OCI-LY7 (cell line): ENCODE data around the gene KRTAP12-2. TPM values are rescaled to one million over a fixed set of nuclear protein-coding genes. Genes with fewer than 3 reads are reported as not detected.

ENCODE experiments used
- BruUV-seq: library from RNA; stranded (reverse); fragments of 400-500 nt; replicated peaks from 2 replicates; lab custom pipeline; 2021; lab: Mats Ljungman, UMichigan
- CTCF ChIA-PET: fragments of 300-600 bp; sonication (Branson Sonifier 250); formaldehyde crosslinking; loops from one replicate; lab custom pipeline; 2022; ENCODE audit warnings: antibody characterized with exemption; ENCODE audit not compliant: unreplicated experiment; lab: Charles Lee
- POLR2A ChIA-PET: fragments of 300-600 bp; sonication (Branson Sonifier 250); formaldehyde crosslinking; loops from one replicate; lab custom pipeline; 2022; ENCODE audit warnings: antibody characterized with exemption; lab: Charles Lee
- DNase-seq: peaks from one replicate; pipeline ENCODE4 v3.0.0-alpha.2; 2015; ENCODE audit warnings: low spot score
- H2AFZ ChIP-seq: fragments of 200-600 bp; sonication (generic), shearing (Covaris generic); 2 replicates; pipeline ENCODE4 v1.6.1; 2014; ENCODE audit warnings: mild to moderate bottlenecking, antibody characterized with exemption, low read length, moderate library complexity
- H3K27ac ChIP-seq: fragments of 200-600 bp; sonication (generic); 2 replicates; pipeline ENCODE4 v1.5.1; 2014; ENCODE audit warnings: mixed run types, low read depth, mild to moderate bottlenecking, moderate library complexity, low read length, inconsistent platforms; ENCODE audit not compliant: poor library complexity, severe bottlenecking
- H3K36me3 ChIP-seq: fragments of 200-600 bp; sonication (generic); 2 replicates; pipeline ENCODE4 v1.6.1; 2014; ENCODE audit warnings: mild to moderate bottlenecking, antibody characterized with exemption, low read length, moderate library complexity, mixed read lengths; ENCODE audit not compliant: insufficient read depth
- H3K4me1 ChIP-seq: fragments of 200-600 bp; sonication (generic); 2 replicates; pipeline ENCODE4 v1.5.1; 2014; ENCODE audit warnings: mild to moderate bottlenecking, low read length; ENCODE audit not compliant: insufficient read depth, poor library complexity, severe bottlenecking
- H3K4me2 ChIP-seq: fragments of 200-600 bp; sonication (generic); 2 replicates; pipeline ENCODE4 v1.6.1; 2014; ENCODE audit warnings: mild to moderate bottlenecking, low read length
- H3K4me3 ChIP-seq: fragments of 200-600 bp; sonication (generic); 2 replicates; pipeline ENCODE4 v1.5.1; 2014; ENCODE audit warnings: mild to moderate bottlenecking, low read depth, low read length; ENCODE audit not compliant: poor library complexity, severe bottlenecking
- H3K79me2 ChIP-seq: fragments of 200-600 bp; sonication (generic); 2 replicates; pipeline ENCODE4 v1.6.1; 2016; ENCODE audit warnings: low read depth, mild to moderate bottlenecking, low read length, moderate library complexity, mixed read lengths; ENCODE audit not compliant: insufficient read depth
- H3K9me2 ChIP-seq: fragments of 200-600 bp; sonication (generic); 2 replicates; pipeline ENCODE4 v1.6.1; 2016; ENCODE audit warnings: mild to moderate bottlenecking, low read length, mixed read lengths; ENCODE audit not compliant: insufficient read depth
- H3K9me3 ChIP-seq: fragments of 200-600 bp; sonication (generic); 2 replicates; pipeline ENCODE4 v1.6.1; 2014; ENCODE audit warnings: mild to moderate bottlenecking, mixed run types, low read length, mixed read lengths
- H4K20me1 ChIP-seq: fragments of 200-600 bp; sonication (generic); 2 replicates; pipeline ENCODE4 v1.6.1; 2014; ENCODE audit warnings: mild to moderate bottlenecking, antibody characterized with exemption, low read length, moderate library complexity, mixed read lengths; ENCODE audit not compliant: insufficient read depth
- EZH2phosphoT487 ChIP-seq: fragments of 200-600 bp; sonication (generic); IDR thresholded peaks from 2 replicates; pipeline ENCODE4 v1.6.1; 2018; ENCODE audit warnings: low read depth, borderline replicate concordance, mild to moderate bottlenecking, mixed run types, antibody characterized with exemption, low read length, moderate library complexity, mixed read lengths
- intact Hi-C: fragments of 100-400 bp; cut with micrococcal nuclease; formaldehyde crosslinking; loops from one replicate; pipeline ENCODE4 v1.10.0; 2022; ENCODE audit not compliant: unreplicated experiment
- total RNA-seq, 2 experiments: library from RNA; depleted of rRNA in 1 of 2; stranded (reverse); fragments of >200 nt in 1 of 2; shearing (Covaris generic) in 1 of 2; gene quantifications; 2 replicates each; pipeline ENCODE4 v1.2.3, GENCODE V29; 2014 to 2022
- TF ChIP-seq, protein P1 (sequence below): fragments of 200-600 bp; sonication (generic); conservative IDR thresholded peaks from 2 replicates; pipeline ENCODE4 v1.5.1; 2014; ENCODE audit warnings: mild to moderate bottlenecking, antibody characterized with exemption, low read length, moderate library complexity, mixed read lengths

The KRTAP12-2 gene
- total RNA-seq, 2 experiments from 2014 or later: not detected

DNA sequence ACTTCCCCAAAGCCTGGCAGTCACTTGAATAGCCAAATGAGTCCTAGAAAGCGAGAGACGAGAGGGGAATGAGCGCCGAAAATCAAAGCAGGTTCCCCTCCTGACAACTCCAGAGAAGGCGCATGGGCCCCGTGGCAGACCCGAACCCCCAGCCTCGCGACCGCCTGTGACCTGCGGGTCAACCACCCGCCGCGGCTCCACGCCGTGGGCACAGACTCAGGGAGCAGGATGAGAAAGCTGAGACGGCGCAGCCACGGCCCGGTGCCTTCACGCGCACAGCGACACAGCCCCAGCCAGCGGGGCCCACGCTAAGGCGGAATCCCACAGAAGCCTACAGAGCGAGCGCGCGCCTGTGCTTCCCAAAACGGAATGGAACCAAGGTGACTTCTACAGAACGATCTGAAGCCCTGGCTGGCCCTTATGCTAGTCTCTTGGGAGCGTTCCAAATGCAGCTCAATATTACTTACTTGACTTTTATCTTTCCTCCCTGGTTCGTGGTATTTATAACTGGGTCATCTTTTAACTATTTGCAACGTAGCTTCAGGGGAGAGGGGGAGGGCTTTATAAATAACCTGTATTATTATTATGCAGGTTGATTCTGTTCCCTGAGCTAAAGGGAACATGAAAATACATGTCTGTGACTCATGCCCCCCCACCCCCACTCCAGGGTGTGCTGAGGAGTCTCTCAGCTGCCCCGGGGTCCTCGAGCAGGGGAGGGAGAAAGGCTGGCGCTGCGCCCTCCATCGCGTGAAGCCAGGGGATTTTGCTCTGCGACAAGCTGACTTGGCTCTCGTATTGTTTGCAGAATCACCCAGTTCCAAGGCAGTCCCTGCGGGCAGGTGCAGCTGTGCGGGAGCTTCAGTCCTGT, 42.9 kb upstream of the KRTAP12-2 start:
- no peak for DNase-seq
- H3K4me2 ChIP-seq: no peak overlapping the region
- CTCF ChIA-PET: no interaction called here
- no peak overlapping the region for H3K27ac ChIP-seq
- POLR2A ChIA-PET: no interaction called here
- intact Hi-C loops: no loop called here
- no peaks in the 10 kb centered on the region for H3K9me3 ChIP-seq
- no TSS peak for BruUV-seq
- H3K36me3 ChIP-seq: no peaks in the 10 kb centered on the region
- H4K20me1 ChIP-seq: no peaks in the 10 kb centered on the region
- H2AFZ ChIP-seq: no peak overlapping the region
- no peak overlapping the region for H3K4me3 ChIP-seq
- H3K79me2 ChIP-seq: no peaks in the 10 kb centered on the region
- TF ChIP-seq, protein P1, sequence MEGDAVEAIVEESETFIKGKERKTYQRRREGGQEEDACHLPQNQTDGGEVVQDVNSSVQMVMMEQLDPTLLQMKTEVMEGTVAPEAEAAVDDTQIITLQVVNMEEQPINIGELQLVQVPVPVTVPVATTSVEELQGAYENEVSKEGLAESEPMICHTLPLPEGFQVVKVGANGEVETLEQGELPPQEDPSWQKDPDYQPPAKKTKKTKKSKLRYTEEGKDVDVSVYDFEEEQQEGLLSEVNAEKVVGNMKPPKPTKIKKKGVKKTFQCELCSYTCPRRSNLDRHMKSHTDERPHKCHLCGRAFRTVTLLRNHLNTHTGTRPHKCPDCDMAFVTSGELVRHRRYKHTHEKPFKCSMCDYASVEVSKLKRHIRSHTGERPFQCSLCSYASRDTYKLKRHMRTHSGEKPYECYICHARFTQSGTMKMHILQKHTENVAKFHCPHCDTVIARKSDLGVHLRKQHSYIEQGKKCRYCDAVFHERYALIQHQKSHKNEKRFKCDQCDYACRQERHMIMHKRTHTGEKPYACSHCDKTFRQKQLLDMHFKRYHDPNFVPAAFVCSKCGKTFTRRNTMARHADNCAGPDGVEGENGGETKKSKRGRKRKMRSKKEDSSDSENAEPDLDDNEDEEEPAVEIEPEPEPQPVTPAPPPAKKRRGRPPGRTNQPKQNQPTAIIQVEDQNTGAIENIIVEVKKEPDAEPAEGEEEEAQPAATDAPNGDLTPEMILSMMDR: no peak
- no peak for TF ChIP-seq EZH2phosphoT487
- H3K4me1 ChIP-seq: no peaks in the 10 kb centered on the region
- no peaks in the 10 kb centered on the region for H3K9me2 ChIP-seq

DNA sequence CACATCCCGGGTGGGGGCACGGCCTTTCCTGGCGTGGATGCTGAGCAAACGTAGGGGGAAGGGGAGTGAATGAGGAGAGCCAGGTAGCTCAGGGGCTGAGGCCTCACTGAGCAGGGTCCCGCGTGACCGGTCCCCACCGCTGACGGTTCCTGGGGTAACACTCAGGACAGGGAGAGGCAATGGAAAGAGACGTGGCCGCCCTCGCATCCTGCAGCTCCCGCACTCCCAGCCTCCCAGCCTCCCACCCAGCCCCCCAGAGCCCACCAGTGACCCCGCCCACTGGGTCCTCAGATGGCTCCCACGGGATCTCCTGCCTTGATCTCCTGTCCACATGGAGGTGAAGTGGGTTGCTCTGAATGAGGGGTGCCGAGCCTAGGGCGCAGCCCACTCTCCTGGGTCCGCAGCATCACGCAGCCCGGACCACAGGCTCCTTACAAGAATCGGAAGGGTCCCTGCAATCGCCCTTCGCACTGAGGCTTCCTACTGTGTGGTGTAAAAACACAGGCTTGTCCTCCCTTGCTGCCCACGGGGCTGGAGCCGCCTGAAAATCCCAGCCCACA, 42.2 kb upstream of the KRTAP12-2 start:
- H3K4me1 ChIP-seq: no peaks in the 10 kb centered on the region
- intact Hi-C loops: no loop called here
- H3K9me3 ChIP-seq: no peaks in the 10 kb centered on the region
- ChIA-PET CTCF (no interaction called here), POLR2A (no interaction called here)
- TF ChIP-seq, protein P1: no peak
- TF ChIP-seq EZH2phosphoT487: no peak
- H3K4me3 ChIP-seq: no peak overlapping the region
- H3K27ac ChIP-seq: no peak overlapping the region
- no peak overlapping the region for H2AFZ ChIP-seq
- no peaks in the 10 kb centered on the region for H3K9me2 ChIP-seq
- no peak overlapping the region for H3K4me2 ChIP-seq
- DNase-seq: no peak
- no peaks in the 10 kb centered on the region for H4K20me1 ChIP-seq
- BruUV-seq: no TSS peak
- H3K36me3 ChIP-seq: no peaks in the 10 kb centered on the region
- no peaks in the 10 kb centered on the region for H3K79me2 ChIP-seq
